DOHH2 (cell line): ENCODE data around the gene AUH.

ENCODE experiments used
- H3F3A ChIP-seq: fragments of 200-600 bp; sonication (generic), shearing (Covaris generic); 2 replicates; pipeline ENCODE4 v1.6.0; 2016; ENCODE audit warnings: antibody characterized with exemption, mild to moderate bottlenecking; ENCODE audit not compliant: control insufficient read depth, insufficient read depth
- H3K27ac ChIP-seq: fragments of 200-600 bp; sonication (generic); 2 replicates; pipeline ENCODE4 v1.5.1; 2014; ENCODE audit warnings: low read depth, mild to moderate bottlenecking, low read length, moderate library complexity
- H3K27me3 ChIP-seq: fragments of 200-600 bp; sonication (generic); 2 replicates; pipeline ENCODE4 v1.6.1; 2014; ENCODE audit warnings: mild to moderate bottlenecking, low read length, mixed read lengths; ENCODE audit not compliant: control insufficient read depth
- H3K36me3 ChIP-seq: fragments of 200-600 bp; sonication (generic); 2 replicates; pipeline ENCODE4 v1.6.1; 2014; ENCODE audit warnings: mild to moderate bottlenecking, low read length, moderate library complexity, mixed read lengths; ENCODE audit not compliant: control insufficient read depth
- H3K4me1 ChIP-seq: fragments of 200-600 bp; sonication (generic); 2 replicates; pipeline ENCODE4 v1.6.1; 2014; ENCODE audit warnings: mild to moderate bottlenecking, low read length, mixed read lengths; ENCODE audit not compliant: control insufficient read depth
- H3K4me2 ChIP-seq: fragments of 200-600 bp; sonication (generic); 2 replicates; pipeline ENCODE4 v1.6.0; 2014; ENCODE audit warnings: mild to moderate bottlenecking, low read length, moderate library complexity
- H3K4me3 ChIP-seq: fragments of 200-600 bp; sonication (generic); 2 replicates; pipeline ENCODE4 v1.5.1; 2014; ENCODE audit warnings: mild to moderate bottlenecking, low read length, mixed read lengths
- H3K79me2 ChIP-seq: fragments of 200-600 bp; sonication (generic); 2 replicates; pipeline ENCODE4 v1.6.1; 2014; ENCODE audit warnings: mild to moderate bottlenecking, low read length, mixed read lengths; ENCODE audit not compliant: control insufficient read depth
- H3K9me2 ChIP-seq: fragments of 200-600 bp; sonication (generic); replicated peaks from 2 replicates; pipeline ENCODE4 v1.6.1; 2014; ENCODE audit warnings: mild to moderate bottlenecking, low read length, mixed read lengths; ENCODE audit not compliant: control insufficient read depth
- H3K9me3 ChIP-seq: fragments of 200-600 bp; sonication (generic); 2 replicates; pipeline ENCODE4 v1.6.1; 2014; ENCODE audit warnings: antibody characterized with exemption, low read length, mixed read lengths; ENCODE audit not compliant: control insufficient read depth, insufficient read depth
- H4K20me1 ChIP-seq: fragments of 200-600 bp; sonication (generic); 2 replicates; pipeline ENCODE4 v1.6.0; 2014; ENCODE audit warnings: low read depth, mild to moderate bottlenecking, antibody characterized with exemption, low read length, moderate library complexity; ENCODE audit not compliant: control insufficient read depth, insufficient read depth
- CTCF ChIP-seq: fragments of 200-600 bp; sonication (generic); IDR thresholded peaks from one replicate; pipeline ENCODE4 v1.5.1; 2014; ENCODE audit warnings: antibody characterized with exemption, mild to moderate bottlenecking, low read depth, low read length; ENCODE audit not compliant: poor library complexity, severe bottlenecking
- EZH2phosphoT487 ChIP-seq: fragments of 200-600 bp; sonication (generic); IDR thresholded peaks from 2 replicates; pipeline ENCODE4 v1.6.1; 2017; ENCODE audit warnings: borderline replicate concordance, mild to moderate bottlenecking, antibody characterized with exemption, low read length, moderate library complexity, mixed read lengths

AUH gene

GRCh38 chr9:91179237-91180138, 182.2 kb downstream of the AUH start:
- Histone ChIP-seq H3K27ac (no peak overlapping the region), H3K36me3 (no peaks in the 10 kb centered on the region), H3K4me1 (peaks cover 29% of the 10 kb centered on the region), H3F3A (no peaks in the 10 kb centered on the region), H3K4me3 (no peak overlapping the region), H4K20me1 (no peaks in the 10 kb centered on the region), H3K9me3 (no peaks in the 10 kb centered on the region), H3K27me3 (0 out of 2 replicates have a peak, but pooled peaks cover 2% of the 10 kb centered on the region), H3K79me2 (no peaks in the 10 kb centered on the region), H3K9me2 (no peaks in the 10 kb centered on the region), H3K4me2 (no peak overlapping the region)
- TF ChIP-seq CTCF (no peak), EZH2phosphoT487 (no peak)

GRCh38 chr9:91178281-91179236, 183.2 kb downstream of the AUH start:
- H3K9me2 ChIP-seq = no peaks in the 10 kb centered on the region
- H3K27ac ChIP-seq = no peak overlapping the region
- H4K20me1 ChIP-seq = no peaks in the 10 kb centered on the region
- H3K4me1 ChIP-seq = peaks cover 35% of the 10 kb centered on the region
- H3F3A ChIP-seq = no peaks in the 10 kb centered on the region
- H3K9me3 ChIP-seq = no peaks in the 10 kb centered on the region
- 0 out of 2 replicates have a peak, but pooled peaks cover 2% of the 10 kb centered on the region for H3K27me3 ChIP-seq
- no peak overlapping the region for H3K4me2 ChIP-seq
- H3K4me3 ChIP-seq = no peak overlapping the region
- no peaks in the 10 kb centered on the region for H3K79me2 ChIP-seq
- H3K36me3 ChIP-seq = no peaks in the 10 kb centered on the region
- TF ChIP-seq CTCF (no peak), EZH2phosphoT487 (no peak)

- Histone ChIP-seq H3K27me3 (0 out of 2 replicates have a peak, but pooled peaks cover 2% of the 10 kb centered on the region), H3K9me3 (no peaks in the 10 kb centered on the region), H4K20me1 (no peaks in the 10 kb centered on the region), H3K27ac (no peak overlapping the region), H3K79me2 (no peaks in the 10 kb centered on the region), H3K9me2 (no peaks in the 10 kb centered on the region), H3K36me3 (no peaks in the 10 kb centered on the region), H3K4me2 (no peak overlapping the region), H3K4me1 (peaks cover 27% of the 10 kb centered on the region), H3F3A (no peaks in the 10 kb centered on the region), H3K4me3 (no peak overlapping the region)
- TF ChIP-seq EZH2phosphoT487 = no peak
- TF ChIP-seq CTCF = no peak
Observed at GRCh38 chr9:91177661-91178280, 183.9 kb downstream of the AUH start.
